Type B pancreatic cell (in vitro differentiated cells): ENCODE data around the gene ADPRHL1. TPM values are rescaled to one million over a fixed set of nuclear protein-coding genes. Genes with fewer than 3 reads are reported as not detected.

Experiments used
- DNase-seq: peaks from one replicate; pipeline ENCODE4 v3.0.0; 2021; ENCODE audit warnings: mixed read lengths; ENCODE audit not compliant: unreplicated experiment; ENCODE audit errors: extremely low spot score
- H3K27ac Mint-ChIP-seq: 2 replicates; pipeline ENCODE4 v1.8.0; 2021; ENCODE audit warnings: mild to moderate bottlenecking, mixed read lengths
- H3K27me3 Mint-ChIP-seq: 2 replicates; pipeline ENCODE4 v1.8.0; 2021; ENCODE audit warnings: mixed read lengths
- H3K36me3 Mint-ChIP-seq: 2 replicates; pipeline ENCODE4 v1.8.0; 2021; ENCODE audit warnings: mixed read lengths
- H3K4me1 Mint-ChIP-seq: one replicate; pipeline ENCODE4 v1.8.0; 2021; ENCODE audit warnings: mixed read lengths; ENCODE audit not compliant: unreplicated experiment
- H3K4me3 Mint-ChIP-seq: 2 replicates; pipeline ENCODE4 v1.8.0; 2021; ENCODE audit warnings: mild to moderate bottlenecking, mixed read lengths
- H3K9me3 Mint-ChIP-seq: 2 replicates; pipeline ENCODE4 v1.8.0; 2021; ENCODE audit warnings: mixed read lengths
- total RNA-seq: library from RNA; stranded (reverse); gene quantifications from 2 replicates; pipeline ENCODE4 v1.2.1, GENCODE V29; 2021; ENCODE audit warnings: low replicate concordance
- TF ChIP-seq, protein P1 (sequence below): fragments of 200-600 bp; sonication (generic); conservative IDR thresholded peaks from 2 replicates; pipeline ENCODE4 v1.5.0; 2021; ENCODE audit warnings: antibody characterized with exemption, mild to moderate bottlenecking

The ADPRHL1 gene
- total RNA-seq, 1 donor from 2014 or later = 4.1 TPM

DNA sequence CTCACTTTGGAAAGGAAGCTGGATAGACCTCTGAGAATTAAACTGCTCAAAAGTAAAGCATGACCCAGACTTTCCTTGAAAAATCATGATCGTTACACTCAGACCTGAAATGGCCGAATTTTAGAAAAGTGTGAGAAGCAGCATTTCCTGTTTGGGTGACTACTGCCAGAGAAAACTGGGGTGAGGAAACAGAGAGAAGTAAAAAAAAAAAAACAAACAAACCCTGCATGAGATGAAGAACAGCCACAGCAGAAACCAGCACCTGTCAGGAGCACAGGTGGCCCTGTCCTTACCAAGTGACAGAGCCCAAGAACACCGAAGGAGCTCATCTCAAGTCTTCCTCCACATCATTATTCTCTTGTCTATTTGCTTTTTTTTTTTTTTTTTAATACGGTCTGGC lies 12.0 kb upstream of the ADPRHL1 start:
- H3K9me3 Mint-ChIP-seq = no peaks in the 10 kb centered on the region
- TF ChIP-seq, protein P1, sequence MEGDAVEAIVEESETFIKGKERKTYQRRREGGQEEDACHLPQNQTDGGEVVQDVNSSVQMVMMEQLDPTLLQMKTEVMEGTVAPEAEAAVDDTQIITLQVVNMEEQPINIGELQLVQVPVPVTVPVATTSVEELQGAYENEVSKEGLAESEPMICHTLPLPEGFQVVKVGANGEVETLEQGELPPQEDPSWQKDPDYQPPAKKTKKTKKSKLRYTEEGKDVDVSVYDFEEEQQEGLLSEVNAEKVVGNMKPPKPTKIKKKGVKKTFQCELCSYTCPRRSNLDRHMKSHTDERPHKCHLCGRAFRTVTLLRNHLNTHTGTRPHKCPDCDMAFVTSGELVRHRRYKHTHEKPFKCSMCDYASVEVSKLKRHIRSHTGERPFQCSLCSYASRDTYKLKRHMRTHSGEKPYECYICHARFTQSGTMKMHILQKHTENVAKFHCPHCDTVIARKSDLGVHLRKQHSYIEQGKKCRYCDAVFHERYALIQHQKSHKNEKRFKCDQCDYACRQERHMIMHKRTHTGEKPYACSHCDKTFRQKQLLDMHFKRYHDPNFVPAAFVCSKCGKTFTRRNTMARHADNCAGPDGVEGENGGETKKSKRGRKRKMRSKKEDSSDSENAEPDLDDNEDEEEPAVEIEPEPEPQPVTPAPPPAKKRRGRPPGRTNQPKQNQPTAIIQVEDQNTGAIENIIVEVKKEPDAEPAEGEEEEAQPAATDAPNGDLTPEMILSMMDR = no peak
- H3K4me3 Mint-ChIP-seq = no peak overlapping the region
- H3K4me1 Mint-ChIP-seq = peaks cover 14% of the 10 kb centered on the region
- H3K27ac Mint-ChIP-seq = no peak overlapping the region
- peaks cover 19% of the 10 kb centered on the region for H3K36me3 Mint-ChIP-seq
- DNase-seq = no peak
- no peaks in the 10 kb centered on the region for H3K27me3 Mint-ChIP-seq

DNA sequence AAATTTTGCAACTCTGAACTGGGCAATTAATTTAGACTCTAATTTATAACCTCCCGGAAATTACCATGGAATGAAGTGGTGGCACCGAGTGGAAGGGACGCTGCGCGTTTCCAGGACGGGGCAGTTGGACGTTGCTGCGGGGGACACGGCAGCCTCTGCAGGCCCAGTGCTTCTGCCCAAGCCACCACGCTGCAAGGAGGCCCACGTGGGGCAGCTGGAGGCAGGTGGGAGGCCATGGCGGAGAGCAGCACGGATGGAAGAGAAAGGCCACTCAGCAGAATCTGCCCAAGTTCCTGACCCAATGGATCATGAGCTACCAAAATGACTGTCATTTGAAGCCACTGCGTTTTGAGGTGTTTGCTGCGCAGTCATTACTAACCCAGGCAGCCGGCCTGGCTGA lies 11.2 kb upstream of the ADPRHL1 start:
- H3K27me3 Mint-ChIP-seq = no peaks in the 10 kb centered on the region
- no peak overlapping the region for H3K27ac Mint-ChIP-seq
- TF ChIP-seq, protein P1 = no peak
- DNase-seq = no peak
- H3K4me3 Mint-ChIP-seq = no peak overlapping the region
- H3K36me3 Mint-ChIP-seq = peaks cover 15% of the 10 kb centered on the region
- H3K9me3 Mint-ChIP-seq = no peaks in the 10 kb centered on the region
- peaks cover 14% of the 10 kb centered on the region for H3K4me1 Mint-ChIP-seq

DNA sequence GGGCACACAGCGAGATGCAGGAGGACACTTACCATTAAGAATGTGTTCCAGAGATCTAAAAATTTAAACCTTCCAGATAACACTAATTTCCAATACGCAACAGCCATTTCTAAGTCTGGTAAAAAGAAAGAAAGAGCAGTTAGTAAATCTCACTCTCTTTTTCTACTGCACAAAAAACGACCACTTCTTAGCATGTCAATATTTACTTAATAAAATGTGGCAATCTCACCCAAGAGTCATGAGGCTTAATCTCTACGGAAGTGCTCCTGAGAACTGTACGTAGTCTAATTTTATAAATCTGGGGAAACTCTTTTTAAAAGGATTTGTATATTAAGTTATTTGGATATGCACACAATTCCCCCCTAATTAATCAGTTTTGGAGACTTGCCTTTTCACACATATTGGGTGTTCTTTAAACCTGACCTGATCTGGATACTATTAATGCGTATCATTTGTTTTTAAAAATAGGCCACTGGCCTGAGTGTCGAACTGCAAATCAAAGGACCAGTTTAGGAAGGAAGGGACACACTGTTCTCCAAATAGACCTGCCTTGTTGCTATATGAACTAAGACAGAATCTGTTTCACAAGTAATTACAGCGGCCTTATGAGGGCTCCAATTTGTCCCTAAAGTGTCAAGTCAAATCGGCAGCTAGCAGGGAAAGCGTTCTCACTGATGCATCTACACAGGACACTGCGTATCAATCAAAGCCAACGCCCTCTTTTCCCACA lies 7.9 kb upstream of the ADPRHL1 start:
- no peak for DNase-seq
- Mint-ChIP-seq H3K4me1 (no peaks in the 10 kb centered on the region), H3K9me3 (no peaks in the 10 kb centered on the region), H3K36me3 (no peaks in the 10 kb centered on the region), H3K27ac (no peak overlapping the region), H3K4me3 (no peak overlapping the region), H3K27me3 (no peaks in the 10 kb centered on the region)
- TF ChIP-seq, protein P1 = no peak

DNA sequence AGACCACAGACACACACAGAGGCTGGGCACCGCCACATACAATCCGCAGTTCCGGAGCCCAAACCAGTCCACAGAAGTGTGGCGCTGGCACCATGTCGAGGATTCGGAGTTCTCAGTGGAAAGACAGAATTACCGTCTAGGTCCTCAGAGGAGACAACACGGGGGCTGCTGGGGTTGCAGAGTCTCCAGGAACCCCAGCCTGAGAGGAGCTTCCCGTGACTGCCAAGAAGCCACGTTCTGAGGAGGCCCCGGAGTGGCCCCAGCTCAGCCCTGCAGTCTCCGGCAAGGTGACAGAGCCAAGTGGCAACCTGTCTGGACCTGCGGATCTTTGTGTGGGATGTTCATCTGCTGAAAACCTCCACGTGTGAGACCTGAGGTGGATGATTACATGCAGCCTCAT lies 7.3 kb upstream of the ADPRHL1 start:
- H3K36me3 Mint-ChIP-seq = no peaks in the 10 kb centered on the region
- H3K4me3 Mint-ChIP-seq = no peak overlapping the region
- DNase-seq = no peak
- TF ChIP-seq, protein P1 = no peak
- H3K27me3 Mint-ChIP-seq = no peaks in the 10 kb centered on the region
- no peak overlapping the region for H3K27ac Mint-ChIP-seq
- no peaks in the 10 kb centered on the region for H3K4me1 Mint-ChIP-seq
- H3K9me3 Mint-ChIP-seq = no peaks in the 10 kb centered on the region

DNA sequence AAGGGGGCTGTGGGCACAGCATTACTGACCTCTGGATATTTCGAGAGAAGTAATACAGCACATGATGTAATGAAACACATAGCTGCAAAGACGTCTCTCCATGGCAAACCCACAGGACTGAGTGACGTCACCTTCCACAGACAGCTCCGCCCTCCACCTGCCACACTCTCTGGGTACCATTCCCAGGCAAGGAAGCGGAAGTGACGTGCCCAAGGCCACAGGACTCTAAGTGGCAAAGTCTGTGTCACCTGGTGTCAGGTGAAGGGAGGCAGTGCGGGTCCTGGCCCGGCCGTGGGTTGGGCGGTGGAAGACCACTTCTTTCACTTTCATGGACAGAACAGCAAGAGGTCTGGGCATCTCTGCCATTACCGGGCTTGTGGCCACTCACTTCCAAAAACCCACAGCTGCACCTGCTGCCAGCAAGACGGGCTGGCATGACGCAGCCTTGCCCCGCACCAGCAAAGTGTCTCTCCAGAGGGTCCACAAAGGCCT lies 6.8 kb upstream of the ADPRHL1 start:
- TF ChIP-seq, protein P1 = no peak
- Mint-ChIP-seq H3K4me3 (no peak overlapping the region), H3K9me3 (no peaks in the 10 kb centered on the region), H3K36me3 (no peaks in the 10 kb centered on the region), H3K4me1 (no peaks in the 10 kb centered on the region), H3K27me3 (no peaks in the 10 kb centered on the region), H3K27ac (no peak overlapping the region)
- DNase-seq = no peak
